Muscle layer of colon (tissue), 2 donors: ENCODE measurements around the gene TECR.

Experiments
- H3K27ac ChIP-seq: one replicate; pipeline ENCODE4 v1.7.0; 2013; ENCODE audit warnings: low read depth, mild to moderate bottlenecking, low read length, moderate library complexity
- H3K27me3 ChIP-seq, 2 donors: one replicate each; pipeline ENCODE4 v1.7.0; 2013; ENCODE audit warnings: low read length in 2 of 2, mild to moderate bottlenecking in 2 of 2; ENCODE audit not compliant: insufficient read depth in 2 of 2, control insufficient read depth in 1 of 2
- H3K36me3 ChIP-seq: one replicate; pipeline ENCODE4 v1.7.0; 2013; ENCODE audit warnings: mild to moderate bottlenecking, low read length; ENCODE audit not compliant: insufficient read depth
- H3K4me1 ChIP-seq: one replicate; pipeline ENCODE4 v1.7.0; 2013; ENCODE audit warnings: mild to moderate bottlenecking, low read length; ENCODE audit not compliant: insufficient read depth
- H3K4me3 ChIP-seq, 2 donors: one replicate each; pipeline ENCODE4 v1.7.0; 2013; ENCODE audit warnings: low read length in 2 of 2, low read depth in 1 of 2, mild to moderate bottlenecking in 1 of 2, moderate library complexity in 1 of 2
- H3K9ac ChIP-seq: one replicate; pipeline ENCODE4 v1.7.0; 2013; ENCODE audit warnings: low read length
- H3K9me3 ChIP-seq: one replicate; pipeline ENCODE4 v1.7.0; 2013; ENCODE audit warnings: mild to moderate bottlenecking, low read length
- donor health status: abdominal sarcoma.
- donor health status: Adenocarcinoma of cecum.

Gene TECR

GRCh38 chr19:14512406-14512961, 16.9 kb upstream of the TECR start:
- Histone ChIP-seq H3K27ac (no peak overlapping the region), H3K9me3 (no peaks in the 10 kb centered on the region), H3K27me3 (no peaks in the 10 kb centered on the region), H3K4me1 (peaks cover 19% of the 10 kb centered on the region), H3K4me3 (no peak overlapping the region), H3K36me3 (peaks cover 34% of the 10 kb centered on the region), H3K9ac (no peak overlapping the region)

GRCh38 chr19:14514215-14514863, 15.1 kb upstream of the TECR start:
- no peak overlapping the region for H3K4me3 ChIP-seq
- H3K9me3 ChIP-seq = no peaks in the 10 kb centered on the region
- peaks cover 19% of the 10 kb centered on the region for H3K4me1 ChIP-seq
- H3K36me3 ChIP-seq = peaks cover 34% of the 10 kb centered on the region
- no peaks in the 10 kb centered on the region for H3K27me3 ChIP-seq
- H3K27ac ChIP-seq = no peak overlapping the region
- H3K9ac ChIP-seq = no peak overlapping the region

DNA sequence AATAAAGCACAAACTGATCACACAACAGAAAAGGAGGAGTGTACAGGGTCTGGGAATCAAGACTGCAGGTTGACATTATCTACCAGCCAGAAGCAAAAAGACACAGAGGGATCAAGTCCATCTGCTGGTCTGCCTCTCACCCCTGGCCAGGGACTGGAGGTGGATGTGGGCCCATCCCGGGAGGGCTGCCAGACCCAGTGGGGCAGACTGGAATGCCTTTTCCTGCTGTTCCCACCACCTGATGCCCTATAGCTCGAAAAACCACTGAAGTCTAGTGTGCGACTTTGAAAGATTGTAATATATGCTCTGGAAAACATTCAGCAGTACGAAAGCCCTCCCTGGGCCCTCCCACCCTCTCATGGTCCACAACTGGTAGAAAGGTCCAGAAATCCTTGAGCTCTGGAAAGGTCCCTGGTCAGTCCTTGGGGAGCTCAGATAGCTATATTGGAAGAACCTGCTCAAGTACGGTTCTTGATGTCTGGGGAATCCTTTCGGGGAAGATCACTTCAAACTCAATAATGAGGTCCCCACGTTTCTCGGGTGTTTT, 13.8 kb upstream of the TECR start:
- peak overlapping the region in 1 of 2 donors; percentile 96 for H3K4me3 ChIP-seq
- H3K4me1 ChIP-seq = peaks cover 19% of the 10 kb centered on the region
- H3K27me3 ChIP-seq = no peaks in the 10 kb centered on the region
- H3K9me3 ChIP-seq = no peaks in the 10 kb centered on the region
- peak overlapping the region; percentile 31 for H3K9ac ChIP-seq
- H3K27ac ChIP-seq = no peak overlapping the region
- peaks cover 34% of the 10 kb centered on the region for H3K36me3 ChIP-seq

GRCh38 chr19:14516048-14516534, 13.3 kb upstream of the TECR start:
- Histone ChIP-seq H3K27ac (no peak overlapping the region), H3K9ac (peak overlapping the region; percentile 31), H3K27me3 (no peaks in the 10 kb centered on the region), H3K4me3 (peak overlapping the region in 1 of 2 donors; percentile 96), H3K36me3 (peaks cover 34% of the 10 kb centered on the region), H3K4me1 (peaks cover 19% of the 10 kb centered on the region), H3K9me3 (no peaks in the 10 kb centered on the region)

- peaks cover 34% of the 10 kb centered on the region for H3K36me3 ChIP-seq
- peaks cover 19% of the 10 kb centered on the region for H3K4me1 ChIP-seq
- H3K27me3 ChIP-seq = no peaks in the 10 kb centered on the region
- peak overlapping the region; percentile 100 for H3K27ac ChIP-seq
- peak overlapping the region; percentile 96 to 97 for H3K4me3 ChIP-seq
- H3K9me3 ChIP-seq = no peaks in the 10 kb centered on the region
- peak overlapping the region; percentile 66 for H3K9ac ChIP-seq
Measured at GRCh38 chr19:14516746-14517438, 12.5 kb upstream of the TECR start.

DNA sequence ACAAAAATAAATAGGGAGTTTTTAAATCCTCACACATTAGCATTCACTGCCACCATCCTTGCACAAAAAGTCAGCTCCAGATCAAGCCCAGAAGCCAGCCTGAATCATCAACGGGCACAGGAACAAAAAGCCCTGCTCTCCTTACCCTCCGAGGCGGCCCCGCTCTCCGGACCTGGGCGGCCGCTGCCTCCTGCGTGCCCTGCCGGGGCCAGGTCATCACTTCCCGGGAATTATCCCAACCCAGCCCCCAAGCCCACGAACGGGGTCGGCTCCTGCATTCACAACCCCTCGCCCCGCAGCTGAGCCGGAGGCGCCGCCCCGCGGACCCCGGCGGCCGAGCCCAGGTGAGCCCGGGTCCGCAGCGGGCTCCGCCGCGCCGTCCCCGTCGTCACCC, 12.0 kb upstream of the TECR start:
- H3K4me3 ChIP-seq = peak overlapping the region; percentile 96 to 97
- H3K27ac ChIP-seq = peak overlapping the region; percentile 100
- peaks cover 19% of the 10 kb centered on the region for H3K4me1 ChIP-seq
- H3K36me3 ChIP-seq = peaks cover 34% of the 10 kb centered on the region
- H3K9me3 ChIP-seq = no peaks in the 10 kb centered on the region
- no peaks in the 10 kb centered on the region for H3K27me3 ChIP-seq
- peak overlapping the region; percentile 66 for H3K9ac ChIP-seq

- Histone ChIP-seq H3K9me3 (no peaks in the 10 kb centered on the region), H3K9ac (peak within 1 kb of the TSS; percentile 80)
Measured at GRCh38 chr19:14517840-14518505, 11.4 kb upstream of the TECR start, which contains the start of gene DNAJB1. Gene DNAJB1, minus strand, starts transcription at chr19:14518397. Its CDS starts 48 bp downstream, at chr19:14518349.

DNA sequence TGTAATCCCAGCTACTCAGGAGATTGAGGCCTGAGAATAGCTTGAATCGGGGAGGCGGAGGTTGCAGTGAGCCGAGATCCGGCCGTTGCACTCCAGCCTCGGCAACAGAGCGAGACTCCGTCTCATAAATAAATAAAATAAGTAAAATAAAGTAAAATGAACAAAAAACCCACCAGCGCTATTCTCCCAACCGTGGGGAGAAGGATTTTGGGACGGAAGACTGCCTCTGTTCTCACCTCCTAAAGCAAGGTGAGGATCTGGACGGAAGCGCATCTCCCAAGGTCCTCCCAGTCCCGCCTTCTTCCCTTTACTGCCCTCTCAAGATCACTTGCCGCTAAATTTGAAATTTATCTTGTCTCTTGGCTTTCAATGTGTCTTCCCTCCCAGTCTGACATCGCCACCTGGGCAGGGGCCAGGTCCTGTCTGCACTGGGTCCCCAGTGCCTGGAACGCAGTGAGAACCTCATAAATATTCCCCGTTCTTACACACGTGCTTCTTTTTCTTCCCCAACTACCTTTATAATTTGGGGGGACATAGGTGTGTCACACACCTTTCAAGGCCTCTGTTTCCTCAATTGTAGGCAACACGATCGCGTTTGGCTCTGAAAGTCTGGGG, 10.0 kb upstream of the TECR start:
- no peaks in the 10 kb centered on the region for H3K9me3 ChIP-seq
- H3K4me1 ChIP-seq = peaks cover 19% of the 10 kb centered on the region
- peaks cover 29% of the 10 kb centered on the region for H3K36me3 ChIP-seq
- H3K27ac ChIP-seq = peak overlapping the region; percentile 88
- H3K27me3 ChIP-seq = no peaks in the 10 kb centered on the region
- peak overlapping the region; percentile 57 for H3K9ac ChIP-seq
- no peak overlapping the region for H3K4me3 ChIP-seq

More at GRCh38 chr19:14517840-14518505, 11.4 kb upstream of the TECR start, which contains the start of gene DNAJB1:
- Histone ChIP-seq H3K27ac (peak within 1 kb of the TSS; percentile 100), H3K36me3 (peaks cover 31% of the 10 kb centered on the region), H3K27me3 (no peaks in the 10 kb centered on the region), H3K4me3 (peak within 1 kb of the TSS; percentile 96 to 97), H3K4me1 (peaks cover 19% of the 10 kb centered on the region)

- Histone ChIP-seq H3K27ac (no peak overlapping the region), H3K27me3 (no peaks in the 10 kb centered on the region), H3K4me3 (no peak overlapping the region), H3K36me3 (peaks cover 23% of the 10 kb centered on the region), H3K9me3 (no peaks in the 10 kb centered on the region), H3K4me1 (peaks cover 19% of the 10 kb centered on the region), H3K9ac (no peak overlapping the region)
Measured at GRCh38 chr19:14519860-14520407, 9.5 kb upstream of the TECR start.

GRCh38 chr19:14520543-14520942, 8.9 kb upstream of the TECR start:
- Histone ChIP-seq H3K9me3 (no peaks in the 10 kb centered on the region), H3K27ac (no peak overlapping the region), H3K27me3 (no peaks in the 10 kb centered on the region), H3K9ac (no peak overlapping the region), H3K36me3 (peaks cover 17% of the 10 kb centered on the region), H3K4me1 (peaks cover 16% of the 10 kb centered on the region), H3K4me3 (no peak overlapping the region)
